ENCODE measurements around the gene FNDC3B. TPM values are rescaled to one million over a fixed set of nuclear protein-coding genes. Genes with fewer than 3 reads are reported as not detected.
A peak's percentile ranks its signal among the peaks of the same experiment; 100 is the strongest.

FNDC3B gene
- total and polyA plus RNA-seq, 7 donors, result 16.2 to 93.9 (median 50.3) TPM

- Histone ChIP-seq H3K36me3 (no peaks in the 10 kb centered on the region), H3K27me3 (no peaks in the 10 kb centered on the region), H3K9me3 (no peaks in the 10 kb centered on the region), H3K4me1 (peaks cover 0 to 74% (median 55%) of the 10 kb centered on the region in 4 donors), H3K27ac (peak overlapping the region in 3 of 4 donors; percentile 31 to 62 (median 61)), H3K4me3 (no peak overlapping the region)
- TF ChIP-seq POLR2AphosphoS5 (IDR thresholded peaks at IDR 0.05) (no peak), CTCF (IDR thresholded peaks at IDR 0.05) (no peak), EP300 (IDR thresholded peaks at IDR 0.05) (no peak), POLR2A (IDR thresholded peaks at IDR 0.05) (no peak)
- 90 to 91% methylated on average over 20 of the region's 20 CpGs for WGBS, 2 donors
- no peak for DNase-seq
- intact Hi-C loops (cut with DNase I), result no loop called here
Measured at GRCh38 chr3:172208586-172209332, 169.4 kb downstream of the FNDC3B start.

GRCh38 chr3:172209333-172210321, 170.2 kb downstream of the FNDC3B start:
- peak; percentile 69 for DNase-seq
- H3K27me3 ChIP-seq, result no peaks in the 10 kb centered on the region
- H3K27ac ChIP-seq, result peak overlapping the region in 3 of 4 donors; percentile 34 to 62 (median 61)
- intact Hi-C loops (cut with DNase I), result no loop called here
- no peaks in the 10 kb centered on the region for H3K9me3 ChIP-seq
- TF ChIP-seq CTCF (IDR thresholded peaks at IDR 0.05) (no peak), POLR2A (IDR thresholded peaks at IDR 0.05) (no peak), EP300 (IDR thresholded peaks at IDR 0.05) (no peak), POLR2AphosphoS5 (IDR thresholded peaks at IDR 0.05) (no peak)
- H3K4me1 ChIP-seq, result peaks cover 0 to 75% (median 53%) of the 10 kb centered on the region in 4 donors
- H3K36me3 ChIP-seq, result no peaks in the 10 kb centered on the region
- WGBS, 2 donors, result 89% methylated on average over 28 of the region's 28 CpGs
- no peak overlapping the region for H3K4me3 ChIP-seq

GRCh38 chr3:172210355-172210754, 171.0 kb downstream of the FNDC3B start:
- intact Hi-C loops (cut with DNase I), result no loop called here
- WGBS, 2 donors, result 74 to 79% methylated on average over 4 of the region's 4 CpGs
- TF ChIP-seq POLR2AphosphoS5 (IDR thresholded peaks at IDR 0.05), result no peak
- TF ChIP-seq POLR2A (IDR thresholded peaks at IDR 0.05), result no peak
- no peak for TF ChIP-seq CTCF (IDR thresholded peaks at IDR 0.05)
- TF ChIP-seq EP300 (IDR thresholded peaks at IDR 0.05), result no peak
- Histone ChIP-seq H3K27ac (peak overlapping the region in 3 of 4 donors; percentile 34 to 62 (median 61)), H3K9me3 (no peaks in the 10 kb centered on the region), H3K4me3 (no peak overlapping the region), H3K36me3 (no peaks in the 10 kb centered on the region), H3K4me1 (peaks cover 0 to 73% (median 50%) of the 10 kb centered on the region in 4 donors), H3K27me3 (no peaks in the 10 kb centered on the region)
- DNase-seq, result no peak

- intact Hi-C loops (cut with DNase I), result no loop called here
- no peaks in the 10 kb centered on the region for H3K36me3 ChIP-seq
- H3K9me3 ChIP-seq, result no peaks in the 10 kb centered on the region
- TF ChIP-seq CTCF (IDR thresholded peaks at IDR 0.05), result no peak
- no peak for TF ChIP-seq POLR2AphosphoS5 (IDR thresholded peaks at IDR 0.05)
- no peak for TF ChIP-seq EP300 (IDR thresholded peaks at IDR 0.05)
- no peak for TF ChIP-seq POLR2A (IDR thresholded peaks at IDR 0.05)
- DNase-seq, result no peak
- peaks cover 0 to 66% (median 49%) of the 10 kb centered on the region in 4 donors for H3K4me1 ChIP-seq
- H3K4me3 ChIP-seq, result no peak overlapping the region
- H3K27ac ChIP-seq, result peak overlapping the region in 1 of 4 donors; percentile 61
- 74 to 89% methylated on average over 2 of the region's 2 CpGs for WGBS, 2 donors
- H3K27me3 ChIP-seq, result no peaks in the 10 kb centered on the region
Measured at GRCh38 chr3:172211123-172211522, 171.7 kb downstream of the FNDC3B start.
